ENCODE measurements around the gene BBS1. TPM values are rescaled to one million over a fixed set of nuclear protein-coding genes. Genes with fewer than 3 reads are reported as not detected.

The BBS1 gene
- total RNA-seq, 1 experiment from 2014 or later, result 47.1 TPM

GRCh38 chr11:66546966-66547661 lies 36.7 kb downstream of the BBS1 start:
- peaks cover 15% of the 10 kb centered on the region for H3K4me1 Mint-ChIP-seq (ENCODE audit: low read depth, unreplicated experiment)
- intact Hi-C loops (cut with micrococcal nuclease; ENCODE audit: unreplicated experiment), result loop anchor here (1.0 to 5.0 kb wide), 4 partner anchors 45 to 130 kb away; partner anchors contain the start of genes CCDC87, CCS, DPP3 and RBM14
- Histone ChIP-seq H3K4me1 (peaks cover 30% of the 10 kb centered on the region), H3K36me3 (ENCODE audit: control insufficient read depth, insufficient read depth, low read length) (no peaks in the 10 kb centered on the region), H3K9me3 (no peaks in the 10 kb centered on the region), H3K4me3 (ENCODE audit: low read depth, low read length) (no peak overlapping the region), H3K27me3 (replicated peaks; ENCODE audit: control insufficient read depth, insufficient read depth, low read length) (no peaks in the 10 kb centered on the region)
- ChIA-PET POLR2A (interaction anchor here (1.5 to 1.7 kb wide), 3 partner anchors 70 to 109 kb away, joined by 3 to 31 read pairs (median 17); partner anchors contain the start of genes RBM14 and RBM4), CTCF (interaction anchor here (1.1 to 2.2 kb wide), 4 partner anchors 44 to 131 kb away, joined by 3 to 31 read pairs (median 6); partner anchors contain the start of genes DPP3 and RBM4B)
- no peak overlapping the region for H3K27ac Mint-ChIP-seq (ENCODE audit: unreplicated experiment)
- no peaks in the 10 kb centered on the region for H3K27me3 Mint-ChIP-seq (ENCODE audit: insufficient read depth, unreplicated experiment)
- no peak overlapping the region for H3K4me3 Mint-ChIP-seq (ENCODE audit: unreplicated experiment)
- no TSS peak for BruUV-seq (replicated peaks)
- no peak for TF ChIP-seq CTCF (IDR thresholded peaks at IDR 0.05; ENCODE audit: insufficient read depth in 1 of 2, low read depth in 1 of 2, low read length in 1 of 2, severe bottlenecking in 1 of 2, unreplicated experiment in 1 of 2)
- H3K9me3 Mint-ChIP-seq (ENCODE audit: unreplicated experiment), result no peaks in the 10 kb centered on the region
- peaks cover 4% of the 10 kb centered on the region for H3K36me3 Mint-ChIP-seq (ENCODE audit: insufficient read depth, unreplicated experiment)
- DNase-seq, result peak; percentile 26 to 44

GRCh38 chr11:66547662-66548009 lies 37.2 kb downstream of the BBS1 start:
- H3K4me3 ChIP-seq (ENCODE audit: low read depth, low read length), result no peak overlapping the region
- intact Hi-C loops (cut with micrococcal nuclease; ENCODE audit: unreplicated experiment), result loop anchor here (5.0 kb wide), 2 partner anchors 45 to 70 kb away; partner anchors contain the start of genes CCDC87, CCS and RBM14

GRCh38 chr11:66548041-66548440 lies 37.6 kb downstream of the BBS1 start:
- Mint-ChIP-seq H3K36me3 (ENCODE audit: insufficient read depth, unreplicated experiment) (no peaks in the 10 kb centered on the region), H3K4me1 (ENCODE audit: low read depth, unreplicated experiment) (peaks cover 15% of the 10 kb centered on the region), H3K9me3 (ENCODE audit: unreplicated experiment) (no peaks in the 10 kb centered on the region), H3K27me3 (ENCODE audit: insufficient read depth, unreplicated experiment) (no peaks in the 10 kb centered on the region), H3K4me3 (ENCODE audit: unreplicated experiment) (no peak overlapping the region), H3K27ac (ENCODE audit: unreplicated experiment) (no peak overlapping the region)
- H3K4me1 ChIP-seq, result peaks cover 30% of the 10 kb centered on the region
- H3K9me3 ChIP-seq, result no peaks in the 10 kb centered on the region
- TF ChIP-seq CTCF (IDR thresholded peaks at IDR 0.05; ENCODE audit: insufficient read depth in 1 of 2, low read depth in 1 of 2, low read length in 1 of 2, severe bottlenecking in 1 of 2, unreplicated experiment in 1 of 2), result no peak
- intact Hi-C loops (cut with micrococcal nuclease; ENCODE audit: unreplicated experiment), result loop anchor here (5.0 kb wide), 2 partner anchors 44 to 69 kb away; partner anchors contain the start of genes CCDC87, CCS and RBM14
- peak in 1 of 2 experiments; percentile 39 for DNase-seq
- H3K27me3 ChIP-seq (replicated peaks; ENCODE audit: control insufficient read depth, insufficient read depth, low read length), result no peaks in the 10 kb centered on the region
- no peak overlapping the region for H3K4me3 ChIP-seq (ENCODE audit: low read depth, low read length)
- BruUV-seq (replicated peaks), result no TSS peak
- ChIA-PET POLR2A (no interaction called here), CTCF (no interaction called here)
- H3K36me3 ChIP-seq (ENCODE audit: control insufficient read depth, insufficient read depth, low read length), result no peaks in the 10 kb centered on the region

More at GRCh38 chr11:66547662-66548009, 37.2 kb downstream of the BBS1 start:
- H3K4me1 Mint-ChIP-seq (ENCODE audit: low read depth, unreplicated experiment), result peaks cover 15% of the 10 kb centered on the region
- DNase-seq, result peak in 1 of 2 experiments; percentile 50
- H3K4me3 Mint-ChIP-seq (ENCODE audit: unreplicated experiment), result no peak overlapping the region
- no peaks in the 10 kb centered on the region for H3K27me3 Mint-ChIP-seq (ENCODE audit: insufficient read depth, unreplicated experiment)
- no peaks in the 10 kb centered on the region for H3K27me3 ChIP-seq (replicated peaks; ENCODE audit: control insufficient read depth, insufficient read depth, low read length)
- no peaks in the 10 kb centered on the region for H3K9me3 Mint-ChIP-seq (ENCODE audit: unreplicated experiment)
- ChIA-PET CTCF (no interaction called here), POLR2A (no interaction called here)
- peaks cover 30% of the 10 kb centered on the region for H3K4me1 ChIP-seq
- H3K36me3 Mint-ChIP-seq (ENCODE audit: insufficient read depth, unreplicated experiment), result no peaks in the 10 kb centered on the region
- BruUV-seq (replicated peaks), result no TSS peak
- H3K9me3 ChIP-seq, result no peaks in the 10 kb centered on the region
- no peak for TF ChIP-seq CTCF (IDR thresholded peaks at IDR 0.05; ENCODE audit: insufficient read depth in 1 of 2, low read depth in 1 of 2, low read length in 1 of 2, severe bottlenecking in 1 of 2, unreplicated experiment in 1 of 2)
- H3K36me3 ChIP-seq (ENCODE audit: control insufficient read depth, insufficient read depth, low read length), result no peaks in the 10 kb centered on the region
- no peak overlapping the region for H3K27ac Mint-ChIP-seq (ENCODE audit: unreplicated experiment)

All from Caco-2 (cell line).